ENCODE data around the gene BTG2. TPM values are rescaled to one million over a fixed set of nuclear protein-coding genes. Genes with fewer than 3 reads are reported as not detected.
"Not testable (repeated sequence)": the region's sequence is repeated elsewhere in the genome, so short reads cannot be mapped to it uniquely, and the experiment has no call there.

Gene BTG2
- total and polyA plus RNA-seq, 2 experiments from 2014 or later, result 6.3 to 9.1 TPM

DNA sequence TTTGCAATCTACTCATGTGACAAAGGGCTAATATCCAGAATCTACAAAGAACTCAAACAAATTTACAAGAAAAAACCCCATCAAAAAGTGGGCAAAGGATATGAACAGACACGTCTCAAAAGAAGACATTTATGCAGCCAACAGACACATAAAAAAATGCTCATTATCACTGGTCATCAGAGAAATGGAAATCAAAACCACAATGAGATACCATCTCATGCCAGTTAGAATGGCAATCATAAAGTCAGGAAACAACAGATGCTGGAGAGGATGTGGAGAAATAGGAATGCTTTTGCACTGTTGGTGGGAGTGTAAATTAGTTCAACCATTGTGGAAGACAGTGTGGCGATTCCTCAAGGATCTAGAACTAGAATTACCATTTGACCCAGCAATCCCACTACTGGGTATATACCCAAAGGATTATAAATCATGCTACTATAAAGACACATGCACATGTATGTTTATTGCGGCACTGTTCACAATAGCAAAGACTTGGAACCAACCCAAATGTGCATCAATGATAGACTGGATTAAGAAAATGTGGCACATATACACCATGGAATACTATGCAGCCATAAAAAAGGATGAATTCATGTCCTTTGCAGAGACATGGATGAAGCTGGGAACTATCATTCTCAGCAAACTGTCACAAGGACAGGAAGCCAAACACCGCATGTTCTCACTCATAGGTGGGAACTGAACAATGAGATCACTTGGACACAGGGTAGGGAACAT is 8.9 kb downstream of the BTG2 start:
- not testable (repeated sequence) for H3K79me2 ChIP-seq (replicated peaks; ENCODE audit: insufficient read depth); H3K4me1 ChIP-seq (ENCODE audit: insufficient read depth); H3K36me3 Mint-ChIP-seq (ENCODE audit: low read depth); H2AFZ ChIP-seq; DNase-seq (ENCODE audit: low spot score); H3K9me2 ChIP-seq (ENCODE audit: insufficient read depth); H3K4me3 Mint-ChIP-seq; H3K9me3 Mint-ChIP-seq; H3K36me3 ChIP-seq (ENCODE audit: insufficient read depth); H3K4me3 ChIP-seq; H3K27ac ChIP-seq (ENCODE audit: low read depth); H3K27ac Mint-ChIP-seq; H3F3A ChIP-seq (replicated peaks; ENCODE audit: low read depth); ATAC-seq; H3K4me2 ChIP-seq
- peaks cover 18% of the 10 kb centered on the region for H3K4me1 Mint-ChIP-seq
- H3K27me3 Mint-ChIP-seq (ENCODE audit: insufficient read depth, low read depth, poor library complexity), result peaks cover 52% of the 10 kb centered on the region
- Histone ChIP-seq H4K20me1 (replicated peaks; ENCODE audit: insufficient read depth) (peaks cover 17% of the 10 kb centered on the region), H3K27me3 (ENCODE audit: insufficient read depth) (peaks cover 86% of the 10 kb centered on the region)

DNA sequence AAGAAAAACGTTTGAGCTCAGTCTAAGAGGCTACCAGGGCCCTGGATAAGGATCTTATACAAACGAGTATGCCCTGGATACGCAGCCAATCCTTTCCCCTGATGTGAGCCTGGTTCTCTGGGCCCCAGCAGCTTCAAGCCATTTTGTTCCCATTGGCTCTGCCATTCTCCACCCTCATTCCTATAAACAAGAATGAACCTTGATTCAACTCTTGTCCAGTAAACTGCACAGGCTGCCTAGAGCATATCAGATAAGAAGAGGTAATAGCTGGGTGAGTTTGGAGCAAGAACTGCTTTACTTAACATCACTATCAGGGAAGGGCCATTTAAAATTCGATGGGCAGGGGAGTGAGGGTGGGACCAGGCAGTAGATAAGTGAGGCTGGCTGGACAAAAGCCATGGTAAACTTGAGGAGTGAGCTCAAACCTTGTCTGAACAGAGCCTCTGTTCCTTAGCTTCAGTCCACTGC is 11.3 kb downstream of the BTG2 start:
- no peak for DNase-seq (ENCODE audit: low spot score)
- Histone ChIP-seq H2AFZ (no peak overlapping the region), H3K27ac (ENCODE audit: low read depth) (no peak overlapping the region), H3F3A (replicated peaks; ENCODE audit: low read depth) (no peaks in the 10 kb centered on the region), H3K4me1 (ENCODE audit: insufficient read depth) (peaks cover 9% of the 10 kb centered on the region), H3K36me3 (ENCODE audit: insufficient read depth) (no peaks in the 10 kb centered on the region), H3K79me2 (replicated peaks; ENCODE audit: insufficient read depth) (no peaks in the 10 kb centered on the region), H3K27me3 (ENCODE audit: insufficient read depth) (peaks cover 76% of the 10 kb centered on the region), H4K20me1 (replicated peaks; ENCODE audit: insufficient read depth) (no peaks in the 10 kb centered on the region), H3K4me3 (no peak overlapping the region), H3K9me2 (ENCODE audit: insufficient read depth) (no peaks in the 10 kb centered on the region), H3K4me2 (no peak overlapping the region)
- TF ChIP-seq JUNB (IDR thresholded peaks at IDR 0.05; ENCODE audit: unreplicated experiment), result no peak
- TF ChIP-seq CTCF (conservative IDR thresholded peaks at IDR 0.05; ENCODE audit: low read depth in 2 of 2), result no peak
- no peak for TF ChIP-seq STAT1 (IDR thresholded peaks at IDR 0.05; ENCODE audit: unreplicated experiment)
- no peak for TF ChIP-seq REST (IDR thresholded peaks at IDR 0.05; ENCODE audit: unreplicated experiment)
- no peak for TF ChIP-seq ZNF331 (CRISPR knock-in tag; IDR thresholded peaks at IDR 0.05; ENCODE audit: low read depth)
- TF ChIP-seq NANOG (IDR thresholded peaks at IDR 0.05; ENCODE audit: borderline replicate concordance), result no peak
- TF ChIP-seq POLR2AphosphoS5 (IDR thresholded peaks at IDR 0.05; ENCODE audit: low read depth), result no peak
- no peak for TF ChIP-seq CREB1 (CRISPR knock-in tag; IDR thresholded peaks at IDR 0.05; ENCODE audit: low read depth)
- no peak for TF ChIP-seq EZH2 (IDR thresholded peaks at IDR 0.05; ENCODE audit: low read depth, unreplicated experiment)
- H3K4me3 Mint-ChIP-seq, result no peak overlapping the region
- H3K4me1 Mint-ChIP-seq, result peaks cover 21% of the 10 kb centered on the region
- no peak for ATAC-seq
- no peaks in the 10 kb centered on the region for H3K9me3 Mint-ChIP-seq
- H3K36me3 Mint-ChIP-seq (ENCODE audit: low read depth), result no peaks in the 10 kb centered on the region
- H3K27me3 Mint-ChIP-seq (ENCODE audit: insufficient read depth, low read depth, poor library complexity), result peaks cover 32% of the 10 kb centered on the region
- H3K27ac Mint-ChIP-seq, result no peak overlapping the region
